ENCODE measurements around the gene STX10.

STX10 gene

DNA sequence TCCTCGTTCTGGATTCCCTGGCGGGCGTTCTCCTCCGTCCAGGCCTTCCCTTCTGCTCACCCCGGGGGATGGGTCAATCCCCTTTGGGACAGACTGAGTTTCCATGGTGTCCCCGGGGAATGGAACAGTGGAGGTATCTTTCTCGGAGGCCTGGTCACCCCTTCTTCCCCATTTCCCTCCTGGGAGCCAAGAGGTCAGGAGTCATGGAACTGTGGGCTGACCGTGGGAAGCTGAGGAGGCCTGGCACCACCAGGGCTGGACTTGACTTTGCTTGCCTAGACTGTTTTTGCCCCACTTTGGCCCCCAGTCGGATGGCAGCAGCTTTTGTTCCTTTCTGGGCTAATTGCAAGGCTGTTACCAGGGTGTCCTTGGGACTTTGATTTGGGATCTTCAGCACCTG lies 30.1 kb downstream of the STX10 start:
- DNase-seq (ENCODE audit: low read depth, low spot score): no peak

GRCh38 chr19:13119627-13120026 lies 30.5 kb downstream of the STX10 start:
- DNase-seq (ENCODE audit: low read depth, low spot score): no peak

DNA sequence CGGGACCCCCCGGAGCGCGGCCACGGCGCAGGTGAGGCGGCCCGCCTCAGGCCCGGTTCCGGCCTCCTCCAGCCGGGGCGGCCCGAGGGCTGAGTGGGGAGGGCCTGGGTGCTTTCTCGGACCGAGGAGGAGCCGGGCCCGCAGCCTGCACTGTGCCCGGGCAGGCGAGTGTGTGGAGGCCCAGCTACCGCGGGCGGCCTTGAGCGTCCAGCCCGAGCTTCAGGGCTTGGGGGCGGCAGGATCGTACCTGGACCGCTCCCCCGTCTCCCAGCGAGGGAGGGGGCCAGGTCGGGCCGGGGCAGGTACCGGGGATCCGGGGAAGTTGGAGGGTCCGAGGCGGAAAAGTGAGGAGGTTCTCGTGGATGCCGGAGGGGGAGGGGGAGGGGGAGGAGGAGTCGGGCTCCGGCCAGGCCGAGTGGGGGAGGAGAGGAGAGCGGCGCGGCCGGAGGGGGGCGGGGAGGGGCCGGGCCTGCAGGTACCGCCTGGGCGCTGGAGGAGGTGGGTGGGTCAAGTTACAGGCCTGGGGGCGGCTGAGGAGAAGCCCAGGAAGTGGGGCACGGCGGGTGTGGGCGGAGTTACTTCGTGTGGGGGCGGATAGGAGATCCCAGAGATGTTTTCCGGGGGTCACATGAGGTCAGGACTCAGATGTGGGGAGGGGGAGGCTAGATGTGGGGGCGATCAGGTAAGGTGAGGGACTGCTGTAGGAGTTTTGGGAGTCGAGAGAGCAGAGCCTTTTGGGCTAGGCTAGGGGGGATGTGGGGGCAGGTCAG lies 31.6 kb downstream of the STX10 start:
- DNase-seq (ENCODE audit: low read depth, low spot score): no peak

- DNase-seq (ENCODE audit: low read depth, low spot score): peak; percentile 63
Observed at GRCh38 chr19:13117772-13118423, 32.3 kb downstream of the STX10 start, which contains the start of gene NACC1. NACC1 (plus strand) TSS chr19:13118264; CDS start chr19:13135208, 16,944 bp downstream.

DNA sequence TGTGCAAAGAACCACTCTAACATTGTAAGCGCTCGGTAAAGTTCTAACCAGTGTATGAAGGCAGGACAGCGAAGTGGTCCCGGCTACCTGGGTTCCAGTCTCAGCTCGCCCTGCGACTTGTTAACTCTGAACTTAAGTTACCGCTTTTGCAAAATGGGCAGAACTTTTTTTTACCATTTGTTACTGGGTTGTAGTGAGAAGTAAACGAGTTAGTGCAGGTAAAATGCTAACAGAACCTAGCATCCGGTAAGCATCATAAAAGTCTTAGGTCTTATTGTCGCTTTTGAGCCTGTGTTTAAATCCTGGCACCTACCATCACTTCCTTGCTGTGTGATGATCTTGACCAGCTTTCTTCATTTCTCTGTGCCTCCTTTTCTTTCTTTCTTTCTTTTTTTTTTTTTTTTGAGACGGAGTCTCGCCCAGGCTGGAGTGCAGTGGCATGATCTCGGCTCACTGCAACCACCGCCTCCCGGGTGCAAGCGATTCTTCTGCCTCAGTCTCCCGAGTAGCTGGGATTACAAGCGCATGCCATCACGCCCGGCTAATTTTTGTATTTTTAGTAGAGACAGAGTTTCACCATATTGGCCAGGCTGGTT lies 32.9 kb downstream of the STX10 start:
- DNase-seq (ENCODE audit: low read depth, low spot score): no peak

GRCh38 chr19:13116282-13117175 lies 33.6 kb downstream of the STX10 start, which contains the start of gene TRMT1:
TRMT1 (minus strand) TSS chr19:13116740; CDS start chr19:13116399, 341 bp downstream.
- DNase-seq (ENCODE audit: low read depth, low spot score): peak; percentile 64

- no peak for DNase-seq (ENCODE audit: low read depth, low spot score)
Observed at GRCh38 chr19:13115936-13116281, 34.3 kb downstream of the STX10 start.

GRCh38 chr19:13112555-13112954 lies 37.6 kb downstream of the STX10 start:
- no peak for DNase-seq (ENCODE audit: low read depth, low spot score)

GRCh38 chr19:13110099-13110610 lies 40.0 kb downstream of the STX10 start:
- DNase-seq (ENCODE audit: low read depth, low spot score): no peak

GRCh38 chr19:13109361-13110098 lies 40.6 kb downstream of the STX10 start:
- no peak for DNase-seq (ENCODE audit: low read depth, low spot score)

GRCh38 chr19:13104848-13105711 lies 45.1 kb downstream of the STX10 start:
- DNase-seq (ENCODE audit: low read depth, low spot score): no peak

- no peak for DNase-seq (ENCODE audit: low read depth, low spot score)
Observed at GRCh38 chr19:13104360-13104847, 45.8 kb downstream of the STX10 start.

- no peak for DNase-seq (ENCODE audit: low read depth, low spot score)
Observed at GRCh38 chr19:13103581-13104359, 46.4 kb downstream of the STX10 start.

GRCh38 chr19:13102666-13103580 lies 47.3 kb downstream of the STX10 start, which contains the start of gene LYL1:
LYL1 (minus strand) TSS chr19:13102858; CDS start chr19:13101171, 1,687 bp downstream.
- no peak for DNase-seq (ENCODE audit: low read depth, low spot score)

DNA sequence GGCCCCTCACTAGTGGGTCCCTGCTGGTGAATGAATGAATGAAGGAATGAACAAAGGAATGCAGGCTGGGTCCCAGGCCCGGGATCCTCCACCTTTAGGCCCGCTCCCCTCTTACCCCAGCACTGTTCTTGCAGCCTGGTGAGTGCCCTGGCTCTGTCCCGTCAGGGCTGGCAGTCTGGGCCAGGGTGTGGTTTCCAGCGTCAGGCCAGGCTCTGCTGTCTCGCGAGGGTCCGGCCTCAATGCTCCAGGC lies 47.8 kb downstream of the STX10 start:
- no peak for DNase-seq (ENCODE audit: low read depth, low spot score)

GRCh38 chr19:13101590-13102415 lies 48.4 kb downstream of the STX10 start:
- DNase-seq (ENCODE audit: low read depth, low spot score): no peak

All from smooth muscle cell of the brain vasculature (primary cell).